HUES64 (cell line): Measurements from ENCODE around the gene PDE4C.
A peak's percentile ranks its signal among the peaks of the same experiment; 100 is the strongest.

ENCODE experiments used
- H3K27ac ChIP-seq: 2 replicates; pipeline ENCODE4 v1.7.0; 2013; ENCODE audit warnings: low read depth, low read length, inconsistent platforms
- H3K27me3 ChIP-seq: 2 replicates; pipeline ENCODE4 v1.6.1; 2013; ENCODE audit warnings: mild to moderate bottlenecking, low read length; ENCODE audit not compliant: insufficient read depth
- H3K36me3 ChIP-seq: 2 replicates; pipeline ENCODE4 v1.6.1; 2013; ENCODE audit warnings: mild to moderate bottlenecking, low read length; ENCODE audit not compliant: insufficient read depth
- H3K4me1 ChIP-seq: 2 replicates; pipeline ENCODE4 v1.6.1; 2013; ENCODE audit warnings: mild to moderate bottlenecking, low read length, moderate library complexity; ENCODE audit not compliant: insufficient read depth
- H3K4me3 ChIP-seq: 2 replicates; pipeline ENCODE4 v1.5.1; 2013; ENCODE audit warnings: mild to moderate bottlenecking, low read length, moderate library complexity
- H3K9ac ChIP-seq: 2 replicates; pipeline ENCODE4 v1.6.1; 2013; ENCODE audit warnings: mild to moderate bottlenecking, low read depth, low read length
- H3K9me3 ChIP-seq: 2 replicates; pipeline ENCODE4 v1.6.1; 2013; ENCODE audit warnings: low read depth, low read length; ENCODE audit not compliant: insufficient read depth
- WGBS: fragments of 150-250, 120-280 bp; methylation state at CpG from one replicate; pipeline ENCODE4 v1.1.7; 2013; ENCODE audit warnings: missing lambda C conversion rate; 5-methylcytosine and 5-hydroxymethylcytosine counted together

Gene PDE4C

DNA sequence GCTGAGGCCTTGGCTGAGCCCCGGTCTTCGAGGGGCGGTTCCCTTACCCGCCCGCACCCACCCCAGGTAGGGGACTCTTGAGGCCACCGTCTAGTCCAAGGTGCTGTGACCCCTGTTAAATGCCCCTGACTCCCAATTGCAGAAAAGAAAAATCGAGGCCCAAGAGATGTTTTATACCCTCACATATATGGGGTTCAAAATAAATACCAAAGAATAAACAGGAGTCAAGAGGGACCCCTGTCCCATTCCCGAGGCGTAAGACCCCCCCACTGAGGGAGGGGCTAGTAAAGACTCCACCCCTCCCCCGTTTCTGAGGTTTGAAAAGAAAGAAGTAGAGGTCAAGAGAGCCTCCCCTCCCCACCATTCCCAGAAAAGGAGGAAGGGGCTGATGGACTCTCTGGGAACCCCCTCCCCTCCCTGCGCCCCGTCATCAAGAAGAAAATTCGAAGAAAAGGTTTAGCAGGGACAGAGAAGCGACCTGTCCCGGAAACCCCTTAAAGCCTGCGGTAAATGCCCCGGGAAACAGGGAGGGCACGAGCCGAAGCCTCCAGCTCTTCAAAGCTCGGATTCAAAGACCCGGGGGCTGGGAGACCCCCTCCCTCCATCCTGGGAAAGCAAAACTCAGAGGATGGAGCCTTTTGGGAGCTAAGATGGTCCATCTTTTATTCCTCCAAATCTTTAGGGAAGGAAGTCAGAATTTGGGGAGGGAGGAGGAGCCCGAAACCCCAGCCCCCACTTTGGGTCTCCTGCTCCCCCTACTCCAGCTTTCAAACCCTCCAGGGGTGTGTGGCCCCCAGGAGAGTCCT is 21.6 kb downstream of the PDE4C start:
- Histone ChIP-seq H3K9ac (peak overlapping the region; percentile 74), H3K27me3 (peaks cover 7% of the 10 kb centered on the region; the same call in 1 of the 2 replicates), H3K27ac (peak overlapping the region; percentile 97), H3K9me3 (no peaks in the 10 kb centered on the region), H3K4me1 (peaks cover 9% of the 10 kb centered on the region; the same call in 1 of the 2 replicates), H3K4me3 (peak overlapping the region; percentile 72), H3K36me3 (peaks cover 17% of the 10 kb centered on the region; the same call in 1 of the 2 replicates)
- under 1% methylated on average over 18 of the region's 22 CpGs for WGBS

DNA sequence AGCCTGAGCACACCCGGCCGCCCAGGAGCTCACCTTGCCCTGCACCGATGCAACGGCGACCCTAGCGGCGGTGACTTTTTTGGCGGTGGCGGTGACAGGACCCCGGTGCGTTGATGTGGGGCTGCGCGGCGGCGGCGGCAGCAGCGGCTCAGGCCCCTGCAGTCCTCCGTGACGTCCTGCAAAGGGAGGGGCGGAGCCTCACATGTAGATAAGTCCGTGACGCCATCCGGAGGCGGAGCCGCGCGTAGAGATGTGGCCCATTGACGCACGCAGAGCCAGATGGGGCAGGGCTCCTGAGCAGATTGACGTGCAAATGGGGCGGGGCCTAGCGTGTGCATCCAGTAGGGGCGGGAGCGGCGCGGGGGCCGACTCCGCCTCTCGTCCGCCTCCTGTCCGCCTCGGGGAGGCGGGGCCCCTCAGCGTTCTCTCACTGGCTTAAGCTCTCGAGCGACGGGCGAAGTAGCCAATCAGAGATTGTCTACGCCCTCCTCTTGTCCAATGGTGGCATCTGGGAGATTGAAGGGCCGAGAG is 22.3 kb downstream of the PDE4C start, which contains the start of gene RAB3A:
RAB3A (minus strand) TSS at position 180 of the 531 bp plus-strand sequence. CDS start 1,302 bp downstream, outside the sequence.
- under 1% methylated on average over 50 of the region's 50 CpGs for WGBS
- peaks cover 7% of the 10 kb centered on the region; the same call in 1 of the 2 replicates for H3K27me3 ChIP-seq
- H3K9me3 ChIP-seq = no peaks in the 10 kb centered on the region
- peak within 1 kb of the TSS; percentile 74 for H3K9ac ChIP-seq
- peaks cover 9% of the 10 kb centered on the region; the same call in 1 of the 2 replicates for H3K4me1 ChIP-seq
- peak within 1 kb of the TSS; percentile 97 for H3K27ac ChIP-seq
- peak within 1 kb of the TSS; percentile 72 for H3K4me3 ChIP-seq
- H3K36me3 ChIP-seq = peaks cover 22% of the 10 kb centered on the region; the same call in 1 of the 2 replicates

DNA sequence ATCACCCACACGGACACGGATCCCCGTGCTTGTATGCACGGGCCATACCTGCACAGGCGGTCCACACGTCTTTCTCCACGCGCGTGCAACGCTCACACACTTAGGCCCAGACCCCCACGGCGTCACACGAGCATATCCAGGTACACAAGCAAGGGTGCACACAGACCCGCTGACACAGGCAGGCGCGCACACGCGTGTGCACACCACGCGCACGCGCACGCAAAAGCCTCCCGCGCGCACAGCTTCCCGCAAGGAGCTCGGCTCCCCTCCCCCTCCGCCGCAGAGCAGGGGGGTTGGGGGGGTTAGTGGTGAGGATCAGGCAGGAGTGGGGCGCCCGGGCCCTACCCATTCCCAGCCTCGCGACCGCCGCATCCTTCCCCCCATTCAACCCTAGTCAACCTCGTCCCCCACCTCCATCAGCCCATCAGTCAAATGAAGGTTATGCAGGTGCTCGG is 22.8 kb downstream of the PDE4C start:
- Histone ChIP-seq H3K4me1 (peaks cover 9% of the 10 kb centered on the region; the same call in 1 of the 2 replicates), H3K36me3 (peaks cover 26% of the 10 kb centered on the region; the same call in 1 of the 2 replicates), H3K27me3 (peaks cover 7% of the 10 kb centered on the region; the same call in 1 of the 2 replicates), H3K27ac (no peak overlapping the region), H3K4me3 (peak overlapping the region; percentile 72), H3K9me3 (no peaks in the 10 kb centered on the region), H3K9ac (peak overlapping the region; percentile 35; the same call in 1 of the 2 replicates)
- WGBS = 11% methylated on average over 34 of the region's 38 CpGs

DNA sequence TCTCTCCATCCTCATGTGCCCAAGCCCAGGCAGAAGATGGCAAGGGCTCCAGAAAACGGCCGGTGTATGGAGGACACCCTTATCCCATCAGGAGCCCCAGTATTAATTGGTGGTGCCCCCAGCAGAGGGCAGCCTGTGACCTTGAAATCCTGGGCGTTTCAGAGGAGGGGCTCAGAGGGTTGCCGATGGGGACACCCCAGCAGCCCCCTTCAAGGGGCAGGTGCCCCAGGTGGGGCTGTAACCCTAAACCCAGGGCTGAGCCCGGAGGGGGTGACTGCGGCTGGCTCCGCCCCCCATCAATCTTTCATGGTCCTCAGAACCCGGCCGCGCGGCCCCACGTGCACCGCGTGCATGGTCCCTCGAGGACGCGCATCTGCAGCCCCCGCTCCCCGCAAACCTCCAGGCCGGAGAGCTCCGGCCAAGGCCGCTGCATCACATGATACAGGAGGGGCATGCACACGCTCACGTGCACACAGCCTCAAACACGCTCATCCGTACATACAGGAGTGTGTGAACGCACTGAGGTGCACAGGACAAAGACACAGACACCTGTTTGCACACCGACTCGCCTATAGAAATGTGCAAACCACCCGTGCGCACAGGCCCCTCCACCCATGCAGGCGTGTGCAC is 23.3 kb downstream of the PDE4C start:
- peak overlapping the region; percentile 35; the same call in 1 of the 2 replicates for H3K9ac ChIP-seq
- H3K27ac ChIP-seq = no peak overlapping the region
- no peaks in the 10 kb centered on the region for H3K9me3 ChIP-seq
- H3K4me1 ChIP-seq = peaks cover 8% of the 10 kb centered on the region; the same call in 1 of the 2 replicates
- peak overlapping the region; percentile 72 for H3K4me3 ChIP-seq
- 42% methylated on average over 32 of the region's 32 CpGs for WGBS
- peaks cover 7% of the 10 kb centered on the region; the same call in 1 of the 2 replicates for H3K27me3 ChIP-seq
- peaks cover 32% of the 10 kb centered on the region; the same call in 1 of the 2 replicates for H3K36me3 ChIP-seq

DNA sequence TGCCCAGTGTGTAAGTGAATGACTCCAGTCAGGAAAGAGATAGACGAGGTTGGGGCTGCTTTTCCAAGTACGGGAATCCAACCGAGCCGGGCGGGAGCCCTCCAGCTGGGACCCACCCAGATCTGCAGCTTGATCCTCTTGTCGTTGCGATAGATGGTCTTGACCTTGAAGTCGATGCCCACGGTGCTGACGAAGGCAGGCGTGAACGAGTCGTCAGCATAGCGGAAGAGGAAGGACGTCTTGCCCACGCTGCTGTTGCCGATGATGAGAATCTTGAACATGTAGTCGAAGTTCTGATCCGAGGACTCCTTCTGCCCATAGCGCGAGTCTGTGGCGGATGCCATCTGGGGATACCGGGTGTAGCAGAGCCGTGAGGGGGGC is 23.9 kb downstream of the PDE4C start:
- no peak overlapping the region; the same call in 1 of the 2 replicates for H3K4me3 ChIP-seq
- H3K9ac ChIP-seq = no peak overlapping the region
- H3K27ac ChIP-seq = no peak overlapping the region
- peaks cover 7% of the 10 kb centered on the region; the same call in 1 of the 2 replicates for H3K27me3 ChIP-seq
- no peaks in the 10 kb centered on the region for H3K9me3 ChIP-seq
- peaks cover 7% of the 10 kb centered on the region; the same call in 1 of the 2 replicates for H3K4me1 ChIP-seq
- 93% methylated on average over 24 of the region's 24 CpGs for WGBS
- peaks cover 37% of the 10 kb centered on the region; the same call in 1 of the 2 replicates for H3K36me3 ChIP-seq

DNA sequence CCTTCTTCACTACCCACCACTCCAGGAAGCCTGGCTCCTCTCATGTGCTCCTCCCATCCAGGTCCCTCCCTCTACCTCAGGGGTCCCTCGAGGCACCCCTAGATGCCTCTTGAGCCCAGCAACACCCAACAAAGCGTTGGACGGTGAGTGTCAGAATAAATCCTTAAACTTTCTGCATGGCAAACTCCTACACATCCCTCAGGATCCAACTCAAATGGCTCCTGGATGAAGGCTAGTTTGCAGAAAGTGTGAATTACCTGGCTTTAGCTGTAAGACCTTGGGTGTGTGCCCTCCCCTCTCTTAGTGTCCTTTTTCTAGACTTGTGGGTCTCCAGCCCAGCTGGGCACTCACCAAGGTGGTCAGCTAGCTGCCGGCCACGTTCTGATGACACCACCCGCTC is 27.9 kb downstream of the PDE4C start:
- Histone ChIP-seq H3K9me3 (no peaks in the 10 kb centered on the region), H3K9ac (no peak overlapping the region), H3K27ac (no peak overlapping the region), H3K4me3 (no peak overlapping the region), H3K27me3 (peaks cover 6% of the 10 kb centered on the region; the same call in 1 of the 2 replicates), H3K36me3 (peaks cover 55% of the 10 kb centered on the region), H3K4me1 (peaks cover 7% of the 10 kb centered on the region; the same call in 1 of the 2 replicates)
- 90% methylated on average over 6 of the region's 6 CpGs for WGBS

DNA sequence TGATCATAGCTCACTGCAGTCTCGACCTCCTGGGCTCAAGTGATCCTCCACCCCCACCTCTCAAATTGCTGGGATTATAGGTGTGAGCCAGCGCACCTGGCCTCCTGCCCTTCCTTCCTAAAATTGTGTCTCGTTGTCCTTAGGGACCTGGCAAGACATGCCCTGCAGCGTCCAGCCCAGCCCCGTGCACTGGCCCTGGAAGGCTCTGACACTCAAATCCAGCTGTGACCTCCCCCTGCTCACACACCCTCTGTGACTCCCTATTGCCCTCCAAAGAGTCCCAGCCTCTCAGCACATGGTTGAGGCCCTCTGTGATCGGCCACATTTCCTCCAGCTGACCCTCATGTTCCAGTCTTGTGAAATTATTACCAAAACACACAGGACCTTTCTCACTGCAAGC is 28.3 kb downstream of the PDE4C start:
- Histone ChIP-seq H3K9ac (no peak overlapping the region), H3K4me3 (no peak overlapping the region), H3K27me3 (peaks cover 1% of the 10 kb centered on the region; the same call in 1 of the 2 replicates), H3K36me3 (peaks cover 55% of the 10 kb centered on the region), H3K9me3 (no peaks in the 10 kb centered on the region), H3K4me1 (peaks cover 7% of the 10 kb centered on the region; the same call in 1 of the 2 replicates), H3K27ac (no peak overlapping the region)
- WGBS = 80% methylated on average over 6 of the region's 6 CpGs

DNA sequence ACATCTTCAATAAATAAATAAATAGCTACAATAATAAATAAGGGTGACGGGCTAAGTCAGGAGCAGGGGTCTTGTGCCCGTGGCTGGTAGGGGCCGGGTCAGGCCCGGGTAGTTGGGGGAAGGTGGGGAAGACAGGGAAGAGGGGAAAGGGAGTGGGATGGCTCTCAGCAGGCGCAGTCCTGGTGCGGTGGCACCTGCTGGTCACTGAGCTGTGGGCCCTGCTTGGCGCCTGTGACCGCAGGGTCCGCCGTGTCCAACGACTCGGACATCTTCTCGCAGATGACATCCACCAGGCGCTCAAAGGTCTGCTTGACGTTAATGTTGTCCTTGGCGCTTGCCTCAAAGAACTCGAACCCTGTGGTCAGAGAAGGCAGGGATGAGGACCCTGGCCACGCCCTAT is 28.9 kb downstream of the PDE4C start:
- no peaks in the 10 kb centered on the region for H3K27me3 ChIP-seq
- H3K9me3 ChIP-seq = no peaks in the 10 kb centered on the region
- H3K4me3 ChIP-seq = no peak overlapping the region
- no peak overlapping the region for H3K9ac ChIP-seq
- H3K27ac ChIP-seq = no peak overlapping the region
- peaks cover 7% of the 10 kb centered on the region for H3K4me1 ChIP-seq
- peaks cover 54% of the 10 kb centered on the region for H3K36me3 ChIP-seq
- 92% methylated on average over 18 of the region's 18 CpGs for WGBS

DNA sequence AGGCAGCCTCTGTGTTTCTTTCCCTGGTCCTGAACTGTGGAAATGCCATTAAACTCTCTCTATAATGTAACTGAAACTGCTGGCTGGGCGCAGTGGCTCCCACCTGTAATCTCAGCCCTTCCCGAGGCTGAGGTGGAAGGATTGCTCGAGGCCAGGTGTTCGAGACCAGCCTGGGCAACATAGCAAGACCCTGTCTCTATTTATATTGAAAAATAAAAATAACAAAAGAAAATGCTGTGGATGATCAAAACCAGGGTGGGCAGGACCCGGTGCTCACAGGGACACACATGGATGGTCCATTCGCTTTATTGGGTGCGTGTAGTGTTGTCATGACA is 29.8 kb downstream of the PDE4C start:
- 97% methylated on average over 6 of the region's 7 CpGs for WGBS
- Histone ChIP-seq H3K4me3 (no peak overlapping the region), H3K27ac (no peak overlapping the region), H3K36me3 (peaks cover 45% of the 10 kb centered on the region), H3K27me3 (no peaks in the 10 kb centered on the region), H3K4me1 (peaks cover 10% of the 10 kb centered on the region), H3K9me3 (no peaks in the 10 kb centered on the region), H3K9ac (no peak overlapping the region)

DNA sequence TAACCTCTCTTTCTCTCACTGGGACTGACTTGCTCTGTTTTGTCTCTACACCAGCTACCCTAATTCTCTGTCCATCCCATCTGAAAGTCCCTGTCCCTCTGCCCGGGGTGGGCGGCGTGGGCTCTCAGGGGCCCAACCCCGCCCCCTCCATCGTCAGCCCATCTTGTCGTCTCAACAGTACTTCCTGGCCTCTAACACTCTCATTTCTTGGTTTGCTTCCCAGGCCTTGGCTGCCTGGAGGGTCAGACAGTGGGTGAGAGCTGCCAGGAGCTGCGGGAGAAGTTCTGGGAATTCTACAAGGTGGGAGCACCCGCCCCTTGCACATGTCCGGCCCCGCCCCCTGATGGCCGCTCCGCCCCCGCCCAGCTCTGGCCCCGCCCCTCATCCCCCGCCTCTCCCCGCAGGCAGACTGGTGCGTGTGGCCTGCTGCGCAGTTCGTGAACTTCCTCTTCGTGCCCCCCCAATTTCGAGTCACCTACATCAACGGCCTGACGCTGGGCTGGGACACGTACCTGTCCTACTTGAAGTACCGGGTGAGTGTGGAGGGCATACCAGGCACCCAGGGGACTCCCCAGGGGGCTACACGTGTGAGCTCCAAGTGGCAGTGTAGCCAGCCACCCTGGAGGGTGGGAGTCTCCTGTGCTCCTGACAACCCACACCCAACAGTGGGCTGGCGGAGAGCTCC is 31.5 kb downstream of the PDE4C start:
- H3K36me3 ChIP-seq = peaks cover 39% of the 10 kb centered on the region
- no peak overlapping the region for H3K27ac ChIP-seq
- H3K9me3 ChIP-seq = no peaks in the 10 kb centered on the region
- peaks cover 10% of the 10 kb centered on the region for H3K4me1 ChIP-seq
- WGBS = 49% methylated on average over 27 of the region's 27 CpGs
- peak overlapping the region; percentile 81 for H3K4me3 ChIP-seq
- no peak overlapping the region for H3K9ac ChIP-seq
- H3K27me3 ChIP-seq = no peaks in the 10 kb centered on the region
